Ammon's horn (tissue), 1 donor: ENCODE data around the gene TACO1.

Source experiments
- DNase-seq: peaks from one replicate; pipeline ENCODE4 v3.0.0-alpha.2; 2016; ENCODE audit warnings: low spot score

Gene TACO1

GRCh38 chr17:63640038-63640437 lies 39.3 kb downstream of the TACO1 start:
- DNase-seq, result no peak

GRCh38 chr17:63641692-63642448 lies 41.2 kb downstream of the TACO1 start:
- DNase-seq, result peak; percentile 81

DNA sequence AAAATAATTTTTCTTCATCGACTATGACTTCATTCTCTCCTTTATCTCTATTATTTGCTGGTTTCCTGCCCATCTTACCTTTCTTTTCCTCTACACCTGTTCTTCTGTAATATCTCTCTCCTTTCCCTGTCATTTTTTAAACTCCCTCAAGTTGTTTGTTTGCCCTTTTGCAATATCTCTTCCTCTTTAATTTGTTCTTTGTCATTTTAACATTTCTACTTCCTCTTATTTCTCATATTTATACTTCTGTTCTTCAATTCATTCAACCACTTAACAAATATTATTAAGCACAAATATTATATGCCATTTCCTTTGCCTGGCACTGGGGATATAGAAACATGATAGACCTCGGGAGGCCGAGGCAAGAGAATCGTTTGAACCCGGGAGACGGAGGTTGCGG lies 44.2 kb downstream of the TACO1 start:
- DNase-seq, result no peak

GRCh38 chr17:63645775-63646487 lies 45.2 kb downstream of the TACO1 start:
- no peak for DNase-seq

DNA sequence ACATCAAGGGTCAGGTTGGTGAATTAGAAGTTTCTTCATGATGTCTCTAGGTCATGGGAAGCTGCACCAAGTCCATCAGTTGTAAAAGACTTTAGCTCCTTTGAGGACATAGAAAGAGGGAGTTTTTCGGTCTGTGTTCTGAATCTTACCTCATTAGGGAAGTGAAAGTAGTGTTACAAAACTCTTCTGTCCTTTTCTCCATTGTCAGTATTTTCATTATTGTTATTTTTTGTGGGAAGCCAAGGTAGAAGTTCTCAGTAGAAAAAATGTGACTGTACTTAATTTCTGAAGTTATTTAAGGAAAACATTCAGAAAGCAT lies 45.8 kb downstream of the TACO1 start:
- peak; percentile 15 for DNase-seq

- no peak for DNase-seq
Measured at GRCh38 chr17:63647065-63647725, 46.5 kb downstream of the TACO1 start.

GRCh38 chr17:63647936-63648335 lies 47.2 kb downstream of the TACO1 start:
- no peak for DNase-seq

DNA sequence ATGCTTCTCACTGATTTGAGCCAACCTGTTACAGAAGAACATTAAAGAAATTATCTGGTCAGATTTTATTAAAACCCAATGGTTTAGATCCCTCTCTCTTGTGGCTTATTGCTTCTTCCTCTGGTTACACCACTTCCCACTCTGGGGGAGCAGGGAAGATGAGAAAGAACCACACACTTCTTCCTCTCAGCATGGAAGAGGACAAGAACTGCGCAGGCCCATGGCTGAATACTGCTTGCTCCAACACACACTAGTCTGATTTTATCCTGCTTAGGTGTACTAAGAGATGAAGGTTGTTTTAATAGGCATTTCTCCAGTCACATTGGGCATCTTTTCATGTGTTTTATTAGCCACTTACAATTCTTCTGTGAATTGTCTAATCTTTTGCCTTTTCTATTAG lies 49.1 kb downstream of the TACO1 start:
- peak; percentile 55 for DNase-seq

GRCh38 chr17:63652106-63652505 lies 51.4 kb downstream of the TACO1 start:
- DNase-seq, result no peak

DNA sequence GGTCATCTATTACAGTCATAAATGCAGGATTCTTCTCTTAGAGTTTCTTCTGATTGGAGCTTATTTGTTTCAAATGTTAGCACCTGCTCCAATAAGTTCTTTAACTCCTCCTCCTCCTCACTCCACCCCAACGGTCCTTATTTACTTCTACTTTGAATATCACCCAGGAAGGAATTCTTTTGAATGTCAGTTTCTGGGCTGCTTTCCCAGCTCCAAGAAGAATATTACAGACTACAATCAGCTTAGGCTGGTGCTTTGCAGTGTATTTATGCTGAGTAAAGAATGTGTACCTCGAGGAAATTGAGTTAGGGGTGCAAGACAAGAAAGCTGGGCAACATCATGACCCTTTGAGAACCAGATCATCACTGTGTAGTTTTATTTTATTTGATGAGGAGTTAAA lies 52.4 kb downstream of the TACO1 start:
- DNase-seq, result no peak

- no peak for DNase-seq
Measured at GRCh38 chr17:63657786-63658185, 57.1 kb downstream of the TACO1 start.
